GM19240 (cell line): Measurements from ENCODE around the gene FABP6.

Experiments
- DNase-seq: peaks from one replicate; pipeline ENCODE4 v3.0.0; 2011; ENCODE audit warnings: low spot score; ENCODE audit not compliant: insufficient read length

FABP6 gene

GRCh38 chr5:160260881-160261815 is 31.8 kb downstream of the FABP6 start:
- no peak for DNase-seq

GRCh38 chr5:160262151-160263074 is 33.1 kb downstream of the FABP6 start:
- no peak for DNase-seq

- DNase-seq, result no peak
These were observed 34.1 kb downstream of the FABP6 start for GRCh38 chr5:160263326-160263855.

- no peak for DNase-seq
These were observed 36.7 kb downstream of the FABP6 start for GRCh38 chr5:160266044-160266443.

GRCh38 chr5:160266752-160267345 is 37.5 kb downstream of the FABP6 start:
- no peak for DNase-seq

- DNase-seq, result no peak
These were observed 38.8 kb downstream of the FABP6 start for GRCh38 chr5:160268121-160268520.

- no peak for DNase-seq
These were observed 39.7 kb downstream of the FABP6 start for GRCh38 chr5:160269017-160269416.

- no peak for DNase-seq
These were observed 41.4 kb downstream of the FABP6 start for GRCh38 chr5:160270704-160271103.

- DNase-seq, result no peak
These were observed 42.1 kb downstream of the FABP6 start for GRCh38 chr5:160271396-160271795.

GRCh38 chr5:160271836-160272235 is 42.5 kb downstream of the FABP6 start:
- no peak for DNase-seq

GRCh38 chr5:160272264-160272663 is 43.0 kb downstream of the FABP6 start:
- no peak for DNase-seq

GRCh38 chr5:160272889-160273288 is 43.6 kb downstream of the FABP6 start:
- no peak for DNase-seq

- DNase-seq, result no peak
These were observed 45.2 kb downstream of the FABP6 start for GRCh38 chr5:160274483-160274931.

GRCh38 chr5:160278343-160278742 is 49.0 kb downstream of the FABP6 start:
- DNase-seq, result no peak

GRCh38 chr5:160280384-160281095 is 51.2 kb downstream of the FABP6 start:
- DNase-seq, result no peak

- no peak for DNase-seq
These were observed 52.0 kb downstream of the FABP6 start for GRCh38 chr5:160281275-160281674.

GRCh38 chr5:160284291-160284873 is 55.1 kb downstream of the FABP6 start:
- DNase-seq, result no peak

- no peak for DNase-seq
These were observed 56.0 kb downstream of the FABP6 start for GRCh38 chr5:160285316-160285715.

- no peak for DNase-seq
These were observed 57.6 kb downstream of the FABP6 start for GRCh38 chr5:160286947-160287346.

- DNase-seq, result no peak
These were observed 58.2 kb downstream of the FABP6 start for GRCh38 chr5:160287378-160288051.
